ENCODE results near the gene OR4A16. TPM values are rescaled to one million over a fixed set of nuclear protein-coding genes. Genes with fewer than 3 reads are reported as not detected.

OR4A16 gene, protein sequence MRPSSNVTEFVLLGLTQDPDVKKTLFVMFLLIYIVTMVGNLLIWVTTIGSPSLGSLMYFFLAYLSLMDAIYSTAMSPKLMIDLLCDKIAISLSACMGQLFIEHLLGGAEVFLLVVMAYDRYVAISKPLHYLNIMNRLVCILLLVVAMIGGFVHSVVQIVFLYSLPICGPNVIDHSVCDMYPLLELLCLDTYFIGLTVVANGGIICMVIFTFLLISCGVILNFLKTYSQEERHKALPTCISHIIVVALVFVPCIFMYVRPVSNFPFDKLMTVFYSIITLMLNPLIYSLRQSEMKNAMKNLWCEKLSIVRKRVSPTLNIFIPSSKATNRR
- total RNA-seq, result not detected
- not detected for polyA plus RNA-seq
- long read RNA-seq, donor 1, result 0 reads
- long read RNA-seq, donor 2, result 0 reads

DNA sequence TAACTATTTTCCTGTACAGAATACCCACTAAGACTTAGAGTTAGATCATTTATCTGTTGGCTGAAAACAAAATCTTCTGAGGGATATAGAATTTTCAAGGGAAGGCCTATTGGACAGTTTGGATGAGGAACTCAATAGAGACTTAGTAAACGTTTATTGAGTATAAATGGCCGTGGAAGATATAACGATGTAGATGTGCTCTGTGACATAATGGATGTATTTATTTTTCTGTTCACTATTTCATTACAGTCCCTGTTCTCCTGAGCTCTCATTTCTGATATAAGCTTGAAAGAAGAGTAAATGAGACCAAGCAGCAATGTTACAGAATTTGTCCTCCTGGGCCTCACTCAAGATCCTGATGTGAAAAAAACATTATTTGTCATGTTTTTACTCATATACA is at the start of gene OR4A16:
Gene OR4A16, plus strand, starts transcription at position 301 of the 400 bp plus-strand sequence. Its CDS starts 0 bp downstream, at position 301.
- peaks cover 1% of the 10 kb centered on the region for H3K9me3 ChIP-seq (ENCODE audit: control insufficient read depth, low read length)
- WGBS, 2 donors, result 79 to 82% methylated on average over 3 of the region's 3 CpGs
- DNase-seq, result no peak
- H3K27ac ChIP-seq (ENCODE audit: low read depth in 1 of 2, low read length in 2 of 2), result no peak within 1 kb of the TSS
- intact Hi-C loops (cut with DNase I), result no loop called here
- no peak within 1 kb of the TSS for H3K4me3 ChIP-seq (ENCODE audit: low read length in 2 of 2)
- H3K4me1 ChIP-seq (ENCODE audit: control insufficient read depth in 1 of 2, insufficient read depth in 2 of 2, low read length in 2 of 2), result no peaks in the 10 kb centered on the region
- no peak for ATAC-seq (ENCODE audit: low FRiP score)
- H3K27me3 ChIP-seq (ENCODE audit: control insufficient read depth in 1 of 2, insufficient read depth in 2 of 2, low read length in 1 of 2), result no peaks in the 10 kb centered on the region
- no peaks in the 10 kb centered on the region for H3K36me3 ChIP-seq (ENCODE audit: control insufficient read depth in 1 of 2, insufficient read depth in 2 of 2, low read length in 1 of 2)

GRCh38 chr11:55324500-55324899 is 18.5 kb upstream of the OR4A16 start:
- Histone ChIP-seq H3K4me1 (ENCODE audit: control insufficient read depth in 1 of 2, insufficient read depth in 2 of 2, low read length in 2 of 2) (no peaks in the 10 kb centered on the region), H3K36me3 (ENCODE audit: control insufficient read depth in 1 of 2, insufficient read depth in 2 of 2, low read length in 1 of 2) (no peaks in the 10 kb centered on the region), H3K27me3 (ENCODE audit: control insufficient read depth in 1 of 2, insufficient read depth in 2 of 2, low read length in 1 of 2) (no peaks in the 10 kb centered on the region), H3K4me3 (ENCODE audit: low read length in 2 of 2) (no peak overlapping the region), H3K27ac (ENCODE audit: low read depth in 1 of 2, low read length in 2 of 2) (no peak overlapping the region), H3K9me3 (ENCODE audit: control insufficient read depth, low read length) (no peaks in the 10 kb centered on the region)
- DNase-seq (no peak), ATAC-seq (ENCODE audit: low FRiP score) (no peak)
- WGBS, 2 donors, result 73 to 81% methylated on average over 1 of the region's 1 CpG
- intact Hi-C loops (cut with DNase I), result no loop called here

GRCh38 chr11:55345306-55345705 is 2.3 kb downstream of the OR4A16 start:
- Histone ChIP-seq H3K27ac (ENCODE audit: low read depth in 1 of 2, low read length in 2 of 2) (no peak overlapping the region), H3K36me3 (ENCODE audit: control insufficient read depth in 1 of 2, insufficient read depth in 2 of 2, low read length in 1 of 2) (no peaks in the 10 kb centered on the region), H3K9me3 (ENCODE audit: control insufficient read depth, low read length) (no peaks in the 10 kb centered on the region), H3K4me3 (ENCODE audit: low read length in 2 of 2) (no peak overlapping the region), H3K4me1 (ENCODE audit: control insufficient read depth in 1 of 2, insufficient read depth in 2 of 2, low read length in 2 of 2) (no peaks in the 10 kb centered on the region), H3K27me3 (ENCODE audit: control insufficient read depth in 1 of 2, insufficient read depth in 2 of 2, low read length in 1 of 2) (no peaks in the 10 kb centered on the region)
- DNase-seq, result no peak
- WGBS, 2 donors, result 89 to 96% methylated on average over 1 of the region's 1 CpG
- intact Hi-C loops (cut with DNase I), result no loop called here
- ATAC-seq (ENCODE audit: low FRiP score), result no peak

DNA sequence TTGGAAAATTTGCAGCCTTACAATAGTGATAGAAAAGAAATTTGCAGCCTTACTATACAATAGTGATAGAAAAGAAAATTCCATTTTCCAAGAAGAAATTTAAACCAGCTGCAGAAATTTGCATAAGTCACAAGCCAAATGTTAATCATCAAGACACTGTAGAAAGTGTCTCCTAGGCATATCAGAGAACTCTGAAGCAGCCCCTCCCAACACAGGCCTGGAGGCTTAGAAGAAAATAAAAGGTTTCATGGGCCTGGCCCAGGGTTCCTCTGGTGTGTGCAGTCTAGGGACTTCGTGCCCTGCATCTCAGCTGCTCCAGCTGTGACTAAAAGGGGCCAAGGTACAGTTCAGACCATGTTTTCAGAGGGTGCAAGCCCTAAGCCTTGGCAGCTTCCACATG is 6.0 kb downstream of the OR4A16 start:
- ATAC-seq (ENCODE audit: low FRiP score) (no peak), DNase-seq (no peak)
- Histone ChIP-seq H3K4me3 (ENCODE audit: low read length in 2 of 2) (no peak overlapping the region), H3K4me1 (ENCODE audit: control insufficient read depth in 1 of 2, insufficient read depth in 2 of 2, low read length in 2 of 2) (no peaks in the 10 kb centered on the region), H3K9me3 (ENCODE audit: control insufficient read depth, low read length) (peaks cover 2% of the 10 kb centered on the region), H3K27me3 (ENCODE audit: control insufficient read depth in 1 of 2, insufficient read depth in 2 of 2, low read length in 1 of 2) (no peaks in the 10 kb centered on the region), H3K36me3 (ENCODE audit: control insufficient read depth in 1 of 2, insufficient read depth in 2 of 2, low read length in 1 of 2) (no peaks in the 10 kb centered on the region), H3K27ac (ENCODE audit: low read depth in 1 of 2, low read length in 2 of 2) (no peak overlapping the region)
- 8 to 15% methylated on average over 1 of the region's 1 CpG for WGBS, 2 donors
- intact Hi-C loops (cut with DNase I), result no loop called here

- no peak for ATAC-seq (ENCODE audit: low FRiP score)
- H3K4me1 ChIP-seq (ENCODE audit: control insufficient read depth in 1 of 2, insufficient read depth in 2 of 2, low read length in 2 of 2), result no peaks in the 10 kb centered on the region
- H3K27me3 ChIP-seq (ENCODE audit: control insufficient read depth in 1 of 2, insufficient read depth in 2 of 2, low read length in 1 of 2), result no peaks in the 10 kb centered on the region
Measured at GRCh38 chr11:55357560-55358184, 14.7 kb downstream of the OR4A16 start.

GRCh38 chr11:55367674-55368073 is 24.7 kb downstream of the OR4A16 start, which contains the start of gene OR4A15:
OR4A15 (plus strand) TSS chr11:55367974; CDS start chr11:55367974, 0 bp downstream.
- no peak within 1 kb of the TSS for H3K4me3 ChIP-seq (ENCODE audit: low read length in 2 of 2)
- H3K4me1 ChIP-seq (ENCODE audit: control insufficient read depth in 1 of 2, insufficient read depth in 2 of 2, low read length in 2 of 2), result no peaks in the 10 kb centered on the region
- DNase-seq (no peak), ATAC-seq (ENCODE audit: low FRiP score) (no peak)
- H3K36me3 ChIP-seq (ENCODE audit: control insufficient read depth in 1 of 2, insufficient read depth in 2 of 2, low read length in 1 of 2), result no peaks in the 10 kb centered on the region
- no peaks in the 10 kb centered on the region for H3K27me3 ChIP-seq (ENCODE audit: control insufficient read depth in 1 of 2, insufficient read depth in 2 of 2, low read length in 1 of 2)
- WGBS, 2 donors, result 51 to 54% methylated on average over 4 of the region's 4 CpGs
- H3K9me3 ChIP-seq (ENCODE audit: control insufficient read depth, low read length), result no peaks in the 10 kb centered on the region
- H3K27ac ChIP-seq (ENCODE audit: low read depth in 1 of 2, low read length in 2 of 2), result no peak within 1 kb of the TSS
- intact Hi-C loops (cut with DNase I), result no loop called here

More at GRCh38 chr11:55357560-55358184, 14.7 kb downstream of the OR4A16 start:
- Histone ChIP-seq H3K4me3 (ENCODE audit: low read length in 2 of 2) (no peak overlapping the region), H3K36me3 (ENCODE audit: control insufficient read depth in 1 of 2, insufficient read depth in 2 of 2, low read length in 1 of 2) (no peaks in the 10 kb centered on the region), H3K27ac (ENCODE audit: low read depth in 1 of 2, low read length in 2 of 2) (no peak overlapping the region), H3K9me3 (ENCODE audit: control insufficient read depth, low read length) (peaks cover 3% of the 10 kb centered on the region)
- intact Hi-C loops (cut with DNase I), result no loop called here
- WGBS, 2 donors, result 0 to 3% methylated on average over 1 of the region's 1 CpG
- DNase-seq, result no peak

Other genes with a start within 250 kb of the OR4A16 start
- not detected for gene TRIM48, start 81.0 kb upstream of the OR4A16 start, total RNA-seq
- not detected for gene TRIM48, start 81.0 kb upstream of the OR4A16 start, polyA plus RNA-seq
- not detected for gene OR4A15, start 24.8 kb downstream of the OR4A16 start, total RNA-seq
- not detected for gene OR4A15, start 24.8 kb downstream of the OR4A16 start, polyA plus RNA-seq
- not detected for gene OR4C15, start 211.3 kb downstream of the OR4A16 start, total RNA-seq
- gene OR4C15, start 211.3 kb downstream of the OR4A16 start, polyA plus RNA-seq, result not detected
- gene OR4C16, start 228.9 kb downstream of the OR4A16 start, total RNA-seq, result not detected
- gene OR4C16, start 228.9 kb downstream of the OR4A16 start, polyA plus RNA-seq, result not detected